IMR-90 (cell line): ENCODE data around the gene AVPR2. TPM values are rescaled to one million over a fixed set of nuclear protein-coding genes. Genes with fewer than 3 reads are reported as not detected.

ENCODE experiments used
- ATAC-seq: fragments of 200-7000 bp; cut with Tn5 transposase; 2 replicates; pipeline ENCODE4 v1.9.1; 2020; ENCODE audit warnings: low read depth, mild to moderate bottlenecking, moderate library complexity
- BruUV-seq: library from RNA; stranded (reverse); fragments of 400-500 nt; replicated peaks from 2 replicates; lab custom pipeline; 2021; lab: Mats Ljungman, UMichigan
- CTCF ChIA-PET: fragments of 300-600 bp; formaldehyde crosslinking; extraction: SDS; loops from one replicate; lab custom pipeline; 2021; ENCODE audit warnings: antibody characterized with exemption; lab: Yijun Ruan, JAX
- POLR2A ChIA-PET: fragments of 300-600 bp; sonication (Branson Sonifier 250); formaldehyde crosslinking; loops from one replicate; lab custom pipeline; 2022; ENCODE audit warnings: antibody characterized with exemption; ENCODE audit not compliant: unreplicated experiment; lab: Charles Lee
- DNase-seq: peaks from one replicate; pipeline ENCODE4 v3.0.0; 2013
- H2AFZ ChIP-seq: replicated peaks from 2 replicates; pipeline ENCODE3; 2013; ENCODE audit warnings: low read length, mild to moderate bottlenecking; ENCODE audit not compliant: poor library complexity
- H2AK5ac ChIP-seq: 2 replicates; pipeline ENCODE4 v1.6.1; 2013; ENCODE audit warnings: low read depth, low read length, inconsistent platforms
- H2AK9ac ChIP-seq: replicated peaks from 2 replicates; pipeline ENCODE3; 2013; ENCODE audit warnings: mild to moderate bottlenecking, low read depth, low read length, moderate library complexity; ENCODE audit not compliant: poor library complexity
- H2BK120ac ChIP-seq: 2 replicates; pipeline ENCODE4 v1.6.1; 2013; ENCODE audit warnings: low read depth, low read length, inconsistent platforms
- H2BK15ac ChIP-seq: 3 replicates; pipeline ENCODE4 v1.6.1; 2013; ENCODE audit warnings: low read depth, low read length, inconsistent platforms
- H2BK20ac ChIP-seq: 2 replicates; pipeline ENCODE4 v1.6.1; 2013; ENCODE audit warnings: low read depth, mild to moderate bottlenecking, inconsistent platforms, low read length, moderate library complexity
- H2BK5ac ChIP-seq: 2 replicates; pipeline ENCODE4 v1.6.1; 2013; ENCODE audit warnings: mild to moderate bottlenecking, low read depth, low read length, inconsistent platforms; ENCODE audit not compliant: poor library complexity, severe bottlenecking
- H3K14ac ChIP-seq: replicated peaks from 2 replicates; pipeline ENCODE4 v1.6.1; 2013; ENCODE audit warnings: low read depth, low read length, inconsistent platforms
- H3K18ac ChIP-seq: 2 replicates; pipeline ENCODE4 v1.6.1; 2013; ENCODE audit warnings: low read depth, low read length, control low read depth
- H3K23ac ChIP-seq: 2 replicates; pipeline ENCODE4 v1.6.1; 2013; ENCODE audit warnings: low read depth, low read length, inconsistent platforms
- H3K27ac ChIP-seq: 2 replicates; pipeline ENCODE4 v1.5.1; 2013; ENCODE audit warnings: mild to moderate bottlenecking, control low read depth, low read length; ENCODE audit not compliant: insufficient read depth
- H3K27me3 ChIP-seq: 2 replicates; pipeline ENCODE4 v1.6.1; 2013; ENCODE audit warnings: low read length; ENCODE audit not compliant: control insufficient read depth, insufficient read depth
- H3K36me3 ChIP-seq: 2 replicates; pipeline ENCODE4 v1.6.1; 2013; ENCODE audit warnings: low read length, mixed read lengths; ENCODE audit not compliant: control insufficient read depth, insufficient read depth
- H3K4ac ChIP-seq: 2 replicates; pipeline ENCODE4 v1.6.1; 2013; ENCODE audit warnings: low read depth, low read length, inconsistent platforms
- H3K4me1 ChIP-seq: 2 replicates; pipeline ENCODE4 v1.6.1; 2013; ENCODE audit warnings: low read length, mixed read lengths; ENCODE audit not compliant: control insufficient read depth, insufficient read depth
- H3K4me2 ChIP-seq: 2 replicates; pipeline ENCODE4 v1.6.1; 2013; ENCODE audit warnings: low read depth, mild to moderate bottlenecking, control low read depth, low read length, moderate library complexity
- H3K4me3 ChIP-seq: 2 replicates; pipeline ENCODE4 v1.5.1; 2013; ENCODE audit warnings: low read depth, mild to moderate bottlenecking, control low read depth, low read length, moderate library complexity; ENCODE audit not compliant: insufficient read depth
- H3K56ac ChIP-seq: 2 replicates; pipeline ENCODE4 v1.6.1; 2013; ENCODE audit warnings: low read length, inconsistent platforms; ENCODE audit not compliant: insufficient read depth; ENCODE audit errors: extremely low read depth
- H3K79me1 ChIP-seq, 2 experiments: 2 replicates each; pipeline ENCODE4 v1.6.1; 2013; ENCODE audit warnings: low read length in 2 of 2, inconsistent platforms in 1 of 2, low read depth in 1 of 2
- H3K9ac ChIP-seq: 2 replicates; pipeline ENCODE4 v1.6.1; 2013; ENCODE audit warnings: low read depth, low read length, control low read depth
- H3K9me1 ChIP-seq: 2 replicates; pipeline ENCODE4 v1.6.1; 2013; ENCODE audit warnings: low read length, inconsistent platforms; ENCODE audit not compliant: insufficient read depth
- H3K9me3 ChIP-seq: 2 replicates; pipeline ENCODE4 v1.6.1; 2013; ENCODE audit warnings: low read length; ENCODE audit not compliant: control insufficient read depth, insufficient read depth
- H4K20me1 ChIP-seq: 2 replicates; pipeline ENCODE4 v1.6.1; 2013; ENCODE audit warnings: low read length, inconsistent platforms; ENCODE audit not compliant: insufficient read depth
- H4K5ac ChIP-seq: 2 replicates; pipeline ENCODE4 v1.6.1; 2013; ENCODE audit warnings: mild to moderate bottlenecking, low read depth, low read length, control low read depth
- H4K8ac ChIP-seq, 2 experiments: 2 replicates each; pipeline ENCODE4 v1.6.1; 2013; ENCODE audit warnings: low read depth in 2 of 2, low read length in 2 of 2, control low read depth in 1 of 2, inconsistent platforms in 1 of 2
- H4K91ac ChIP-seq: 2 replicates; pipeline ENCODE4 v1.6.1; 2013; ENCODE audit warnings: low read depth, low read length, inconsistent platforms; ENCODE audit not compliant: insufficient read depth
- BHLHE40 ChIP-seq: fragments of 150-350 bp; IDR thresholded peaks from 2 replicates; pipeline ENCODE4 v1.6.1; 2016; ENCODE audit warnings: mild to moderate bottlenecking, low read depth, low read length
- CEBPB ChIP-seq: IDR thresholded peaks from 2 replicates; pipeline ENCODE4 v1.6.1; 2012; ENCODE audit warnings: low read depth, low read length, improper control_type of control experiment
- CHD1 ChIP-seq: IDR thresholded peaks from 2 replicates; pipeline ENCODE4 v1.6.1; 2012; ENCODE audit warnings: low read depth, low read length, improper control_type of control experiment
- CTCF ChIP-seq: conservative IDR thresholded peaks from 2 replicates; pipeline ENCODE4 v1.5.1; 2012; ENCODE audit warnings: mild to moderate bottlenecking, low read depth, low read length, improper control_type of control experiment
- FOS ChIP-seq: fragments of 150-350 bp; IDR thresholded peaks from 2 replicates; pipeline ENCODE4 v1.6.1; 2016; ENCODE audit warnings: low read depth, low read length
- MAZ ChIP-seq: IDR thresholded peaks from 2 replicates; pipeline ENCODE4 v1.6.1; 2012; ENCODE audit warnings: low read depth, mild to moderate bottlenecking, low read length, improper control_type of control experiment, moderate library complexity, borderline replicate concordance
- MXI1 ChIP-seq: IDR thresholded peaks from 2 replicates; pipeline ENCODE4 v1.6.1; 2012; ENCODE audit warnings: low read depth, mild to moderate bottlenecking, low read length, moderate library complexity, borderline replicate concordance
- NFE2L2 ChIP-seq: fragments of 150-350 bp; IDR thresholded peaks from 2 replicates; pipeline ENCODE4 v1.6.1; 2016; ENCODE audit warnings: low read depth, mild to moderate bottlenecking, low read length
- POLR2A ChIP-seq: IDR thresholded peaks from 2 replicates; pipeline ENCODE4 v1.6.1; 2012; ENCODE audit warnings: mild to moderate bottlenecking, low read depth, low read length
- RAD21 ChIP-seq: IDR thresholded peaks from 2 replicates; pipeline ENCODE4 v1.6.1; 2012; ENCODE audit warnings: low read length, improper control_type of control experiment
- RCOR1 ChIP-seq: IDR thresholded peaks from 2 replicates; pipeline ENCODE4 v1.6.1; 2012; ENCODE audit warnings: mild to moderate bottlenecking, low read length, improper control_type of control experiment; ENCODE audit not compliant: insufficient replicate concordance
- RFX5 ChIP-seq: IDR thresholded peaks from 2 replicates; pipeline ENCODE4 v1.8.0; 2012; ENCODE audit warnings: low read depth, mild to moderate bottlenecking, low read length, moderate library complexity
- SMC3 ChIP-seq: fragments of 150-350 bp; IDR thresholded peaks from 2 replicates; pipeline ENCODE4 v1.6.1; 2016; ENCODE audit warnings: low read depth, mild to moderate bottlenecking, antibody characterized with exemption, low read length, moderate library complexity
- WGBS, 2 experiments: methylation state at CpG; one replicate each; pipeline versions ENCODE4 v1.1.5 to v1.1.7; 2013; ENCODE audit warnings: missing lambda C conversion rate in 2 of 2; ENCODE audit not compliant: insufficient read length in 1 of 2; ENCODE audit errors: extremely low coverage in 2 of 2; 5-methylcytosine and 5-hydroxymethylcytosine counted together
- dilution Hi-C: fragments of 300-500 bp; cut with HindIII; formaldehyde crosslinking; loops from one replicate; pipeline ENCODE4 v1.14.3; 2018; ENCODE audit warnings: low sequenced_read_pairs; ENCODE audit not compliant: unreplicated experiment
- in situ Hi-C: fragments of 300-500 bp; cut with MboI; formaldehyde crosslinking; loops from 3 replicates; pipeline ENCODE4 v1.14.3; 2019; ENCODE audit warnings: low sequenced_read_pairs, inconsistent platforms, mixed read lengths
- intact Hi-C: fragments of 100-400 bp; cut with micrococcal nuclease; formaldehyde crosslinking; loops from 2 replicates; pipeline ENCODE4 v1.10.0; 2022
- polyA plus RNA-seq, 3 experiments: library from polyadenylated mRNA; depleted of rRNA; stranded (reverse); fragments of >200 nt; gene quantifications; 2 replicates each; pipeline ENCODE4 v1.2.3, GENCODE V29; 2012; ENCODE audit warnings: low replicate concordance in 1 of 3
- total RNA-seq: library from RNA; depleted of rRNA; stranded (reverse); fragments of >200 nt; gene quantifications from 2 replicates; pipeline ENCODE4 v1.2.3, GENCODE V29; 2012
- TF ChIP-seq, protein P1 (sequence below): fragments of 150-350 bp; IDR thresholded peaks from 2 replicates; pipeline ENCODE4 v1.6.1; 2017; ENCODE audit warnings: mild to moderate bottlenecking, antibody characterized with exemption, low read length, low read depth
- TF ChIP-seq, protein P2 (sequence below): fragments of 150-350 bp; IDR thresholded peaks from 2 replicates; pipeline ENCODE4 v1.6.1; 2016; ENCODE audit warnings: low read depth, mild to moderate bottlenecking, low read length, moderate library complexity, borderline replicate concordance

Gene AVPR2
- total and polyA plus RNA-seq, 2 of the 4 experiments (the other 2 are of a cell fraction) = not detected

- DNase-seq (no peak), ATAC-seq (no peak)
- Histone ChIP-seq H3K36me3 (no peaks in the 10 kb centered on the region), H3K9me1 (no peaks in the 10 kb centered on the region), H2AFZ (no peak overlapping the region), H2BK120ac (no peak overlapping the region), H3K4me1 (no peaks in the 10 kb centered on the region), H4K20me1 (no peaks in the 10 kb centered on the region; the same call in 1 of the 2 replicates), H3K56ac (no peak overlapping the region), H2BK15ac (no peak overlapping the region), H3K4me3 (no peak overlapping the region), H3K18ac (no peak overlapping the region), H4K8ac (no peak overlapping the region), H2AK9ac (no peak overlapping the region), H2BK20ac (no peak overlapping the region), H3K79me1 (no peaks in the 10 kb centered on the region), H4K91ac (no peak overlapping the region), H3K4ac (no peak overlapping the region), H3K23ac (no peak overlapping the region), H3K9ac (no peak overlapping the region), H2BK5ac (no peak overlapping the region), H3K27me3 (peaks cover 29% of the 10 kb centered on the region), H2AK5ac (no peak overlapping the region), H3K4me2 (no peak overlapping the region), H3K14ac (no peak overlapping the region), H3K9me3 (peaks cover 3% of the 10 kb centered on the region; the same call in 1 of the 2 replicates), H4K5ac (no peak overlapping the region), H3K27ac (no peak overlapping the region)
- POLR2A ChIA-PET = no interaction called here
- TF ChIP-seq CTCF (no peak), RCOR1 (no peak), SMC3 (no peak), RFX5 (no peak), MXI1 (no peak), NFE2L2 (no peak), POLR2A (no peak), BHLHE40 (no peak), MAZ (no peak), FOS (no peak), CHD1 (no peak), CEBPB (no peak), RAD21 (no peak)
- TF ChIP-seq, protein P1, sequence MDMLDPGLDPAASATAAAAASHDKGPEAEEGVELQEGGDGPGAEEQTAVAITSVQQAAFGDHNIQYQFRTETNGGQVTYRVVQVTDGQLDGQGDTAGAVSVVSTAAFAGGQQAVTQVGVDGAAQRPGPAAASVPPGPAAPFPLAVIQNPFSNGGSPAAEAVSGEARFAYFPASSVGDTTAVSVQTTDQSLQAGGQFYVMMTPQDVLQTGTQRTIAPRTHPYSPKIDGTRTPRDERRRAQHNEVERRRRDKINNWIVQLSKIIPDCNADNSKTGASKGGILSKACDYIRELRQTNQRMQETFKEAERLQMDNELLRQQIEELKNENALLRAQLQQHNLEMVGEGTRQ = no peak
- TF ChIP-seq, protein P2, sequence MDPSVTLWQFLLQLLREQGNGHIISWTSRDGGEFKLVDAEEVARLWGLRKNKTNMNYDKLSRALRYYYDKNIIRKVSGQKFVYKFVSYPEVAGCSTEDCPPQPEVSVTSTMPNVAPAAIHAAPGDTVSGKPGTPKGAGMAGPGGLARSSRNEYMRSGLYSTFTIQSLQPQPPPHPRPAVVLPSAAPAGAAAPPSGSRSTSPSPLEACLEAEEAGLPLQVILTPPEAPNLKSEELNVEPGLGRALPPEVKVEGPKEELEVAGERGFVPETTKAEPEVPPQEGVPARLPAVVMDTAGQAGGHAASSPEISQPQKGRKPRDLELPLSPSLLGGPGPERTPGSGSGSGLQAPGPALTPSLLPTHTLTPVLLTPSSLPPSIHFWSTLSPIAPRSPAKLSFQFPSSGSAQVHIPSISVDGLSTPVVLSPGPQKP = no peak
- 40% methylated on average over 3 of the region's 13 CpGs; no CpG with 5 or more reads in 1 of the 2 experiments for WGBS, 2 experiments
- intact Hi-C loops (no loop called here), in situ Hi-C loops (no loop called here), dilution Hi-C loops (no loop called here)
- CTCF ChIA-PET = no interaction called here
- BruUV-seq = no TSS peak
Measured at GRCh38 chrX:153874366-153875125, 29.9 kb upstream of the AVPR2 start.
